Parathyroid adenoma (tissue), 2 donors: Measurements from ENCODE around the gene POTEH.
"Not testable (repeated sequence)": the region's sequence is repeated elsewhere in the genome, so short reads cannot be mapped to it uniquely, and the experiment has no call there.

Source experiments
- H2AFZ ChIP-seq: fragments of 300-600 bp; sonication (generic); one replicate; pipeline ENCODE4 v1.7.0; 2017; ENCODE audit warnings: antibody characterized with exemption, mild to moderate bottlenecking
- H3K27ac ChIP-seq: fragments of 300-600 bp; sonication (generic); one replicate; pipeline ENCODE4 v1.7.0; 2017
- H3K27me3 ChIP-seq: fragments of 300-600 bp; sonication (generic); one replicate; pipeline ENCODE4 v1.7.0; 2017; ENCODE audit warnings: low read length; ENCODE audit not compliant: control insufficient read depth, insufficient read depth
- H3K36me3 ChIP-seq: fragments of 300-600 bp; sonication (generic); one replicate; pipeline ENCODE4 v1.7.0; 2017; ENCODE audit warnings: low read length; ENCODE audit not compliant: control insufficient read depth, insufficient read depth
- H3K4me1 ChIP-seq: fragments of 300-600 bp; sonication (generic); one replicate; pipeline ENCODE4 v1.7.0; 2017; ENCODE audit warnings: control low read depth
- H3K4me2 ChIP-seq: fragments of 300-600 bp; sonication (generic); one replicate; pipeline ENCODE4 v1.7.0; 2017; ENCODE audit warnings: low read length
- H3K4me3 ChIP-seq: fragments of 300-600 bp; sonication (generic); one replicate; pipeline ENCODE4 v1.7.0; 2017; ENCODE audit warnings: low read depth, low read length
- H3K79me2 ChIP-seq: fragments of 300-600 bp; sonication (generic); one replicate; pipeline ENCODE4 v1.7.0; 2017; ENCODE audit warnings: control low read depth
- H3K9ac ChIP-seq: fragments of 300-600 bp; sonication (generic); one replicate; pipeline ENCODE4 v1.7.0; 2017; ENCODE audit warnings: mild to moderate bottlenecking
- H3K9me3 ChIP-seq: fragments of 300-600 bp; sonication (generic); one replicate; pipeline ENCODE4 v1.7.0; 2017; ENCODE audit warnings: low read length; ENCODE audit not compliant: control insufficient read depth
- donor health status: primary hyperparathyroidism.

POTEH gene

GRCh38 chr22:15689749-15690125 is at the start of gene POTEH:
TSS of gene POTEH (plus strand) at chr22:15690026. CDS start at chr22:15690078, 52 bp downstream.
- H3K9me3 ChIP-seq, H3K79me2 ChIP-seq, H3K27me3 ChIP-seq, H2AFZ ChIP-seq, H3K4me3 ChIP-seq, H3K4me1 ChIP-seq, H3K4me2 ChIP-seq, H3K36me3 ChIP-seq, H3K27ac ChIP-seq, H3K9ac ChIP-seq: not testable (repeated sequence)

- H3K27ac ChIP-seq, H3K27me3 ChIP-seq, H3K9ac ChIP-seq, H3K4me1 ChIP-seq, H3K4me2 ChIP-seq, H2AFZ ChIP-seq, H3K9me3 ChIP-seq, H3K4me3 ChIP-seq, H3K36me3 ChIP-seq, H3K79me2 ChIP-seq: not testable (repeated sequence)
Observed at GRCh38 chr22:15642288-15642861, 47.5 kb upstream of the POTEH start.

GRCh38 chr22:15651954-15652353 is 37.9 kb upstream of the POTEH start:
- H3K27ac ChIP-seq, H3K4me1 ChIP-seq, H3K4me2 ChIP-seq, H3K79me2 ChIP-seq, H3K36me3 ChIP-seq, H3K27me3 ChIP-seq, H3K9me3 ChIP-seq, H2AFZ ChIP-seq, H3K9ac ChIP-seq, H3K4me3 ChIP-seq: not testable (repeated sequence)

- H3K9ac ChIP-seq, H3K4me1 ChIP-seq, H3K27ac ChIP-seq, H3K9me3 ChIP-seq, H3K4me2 ChIP-seq, H3K27me3 ChIP-seq, H3K79me2 ChIP-seq, H3K36me3 ChIP-seq, H2AFZ ChIP-seq, H3K4me3 ChIP-seq: not testable (repeated sequence)
Observed at GRCh38 chr22:15652738-15653137, 37.1 kb upstream of the POTEH start.

GRCh38 chr22:15653241-15653640 is 36.6 kb upstream of the POTEH start:
- H3K4me1 ChIP-seq, H3K27ac ChIP-seq, H3K79me2 ChIP-seq, H3K4me2 ChIP-seq, H3K9ac ChIP-seq, H3K4me3 ChIP-seq, H3K9me3 ChIP-seq, H3K36me3 ChIP-seq, H3K27me3 ChIP-seq, H2AFZ ChIP-seq: not testable (repeated sequence)

- H3K27ac ChIP-seq, H3K27me3 ChIP-seq, H3K9ac ChIP-seq, H3K4me1 ChIP-seq, H3K9me3 ChIP-seq, H3K36me3 ChIP-seq, H2AFZ ChIP-seq, H3K4me2 ChIP-seq, H3K79me2 ChIP-seq, H3K4me3 ChIP-seq: not testable (repeated sequence)
Observed at GRCh38 chr22:15661102-15661501, 28.7 kb upstream of the POTEH start.

- not testable (repeated sequence) for H3K9ac ChIP-seq, H3K4me2 ChIP-seq, H3K4me1 ChIP-seq, H2AFZ ChIP-seq, H3K9me3 ChIP-seq, H3K27ac ChIP-seq, H3K36me3 ChIP-seq, H3K27me3 ChIP-seq, H3K4me3 ChIP-seq, H3K79me2 ChIP-seq
Observed at GRCh38 chr22:15664682-15665081, 25.1 kb upstream of the POTEH start.

- H3K27me3 ChIP-seq, H3K36me3 ChIP-seq, H3K4me1 ChIP-seq, H3K9ac ChIP-seq, H3K27ac ChIP-seq, H2AFZ ChIP-seq, H3K9me3 ChIP-seq, H3K4me3 ChIP-seq, H3K79me2 ChIP-seq, H3K4me2 ChIP-seq: not testable (repeated sequence)
Observed at GRCh38 chr22:15665478-15665877, 24.3 kb upstream of the POTEH start.

GRCh38 chr22:15669430-15669829 is 20.4 kb upstream of the POTEH start:
- H3K36me3 ChIP-seq, H3K4me2 ChIP-seq, H3K9me3 ChIP-seq, H3K9ac ChIP-seq, H3K4me3 ChIP-seq, H3K27ac ChIP-seq, H3K27me3 ChIP-seq, H3K79me2 ChIP-seq, H2AFZ ChIP-seq, H3K4me1 ChIP-seq: not testable (repeated sequence)

GRCh38 chr22:15679702-15680101 is 10.1 kb upstream of the POTEH start:
- H2AFZ ChIP-seq, H3K4me3 ChIP-seq, H3K4me2 ChIP-seq, H3K79me2 ChIP-seq, H3K9me3 ChIP-seq, H3K27me3 ChIP-seq, H3K4me1 ChIP-seq, H3K9ac ChIP-seq, H3K36me3 ChIP-seq, H3K27ac ChIP-seq: not testable (repeated sequence)

- not testable (repeated sequence) for H3K9ac ChIP-seq, H3K4me3 ChIP-seq, H2AFZ ChIP-seq, H3K9me3 ChIP-seq, H3K27me3 ChIP-seq, H3K4me1 ChIP-seq, H3K27ac ChIP-seq, H3K36me3 ChIP-seq, H3K79me2 ChIP-seq, H3K4me2 ChIP-seq
Observed at GRCh38 chr22:15684115-15684514, 5.7 kb upstream of the POTEH start.

- not testable (repeated sequence) for H3K27me3 ChIP-seq, H3K4me2 ChIP-seq, H2AFZ ChIP-seq, H3K4me1 ChIP-seq, H3K9ac ChIP-seq, H3K27ac ChIP-seq, H3K79me2 ChIP-seq, H3K4me3 ChIP-seq, H3K36me3 ChIP-seq, H3K9me3 ChIP-seq
Observed at GRCh38 chr22:15684695-15685094, 5.1 kb upstream of the POTEH start.
